ENCODE data around the gene SCD.

DNA sequence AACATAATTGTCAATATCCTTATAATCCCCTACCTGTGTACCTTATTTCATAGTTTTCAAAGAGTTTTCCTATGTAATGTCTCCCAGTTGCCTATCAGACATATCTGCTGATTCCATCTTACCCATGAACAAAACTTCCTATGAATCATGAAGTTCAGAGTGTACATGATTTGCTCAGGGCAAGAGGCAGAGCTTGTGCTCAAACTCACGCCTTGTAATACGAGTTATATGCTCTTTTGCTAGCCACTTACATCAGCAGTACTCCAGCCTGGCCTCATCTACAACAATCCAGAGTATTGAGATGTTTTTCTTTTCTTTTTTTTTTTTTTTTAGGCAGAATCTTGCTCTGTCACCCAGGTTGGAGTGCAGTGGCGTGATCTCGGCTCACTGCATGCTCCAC lies 28.8 kb upstream of the SCD start:
- TF ChIP-seq EZH2 (IDR thresholded peaks at IDR 0.05): no peak
- TF ChIP-seq POLR2AphosphoS5 (IDR thresholded peaks at IDR 0.05; ENCODE audit: borderline replicate concordance, low read depth, low read length): no peak
- TF ChIP-seq FOXP2 (optimal IDR thresholded peaks at IDR 0.05; ENCODE audit: control extremely low read depth, extremely low read length, insufficient read depth): no peak
